LoVo (cell line): ENCODE results near the gene LRIG2.
"Not testable (repeated sequence)": the region's sequence is repeated elsewhere in the genome, so short reads cannot be mapped to it uniquely, and the experiment has no call there.

Experiments
- DNase-seq: peaks from one replicate; pipeline ENCODE4 v3.0.0-alpha.2; 2016; ENCODE audit warnings: low spot score

LRIG2 gene

DNA sequence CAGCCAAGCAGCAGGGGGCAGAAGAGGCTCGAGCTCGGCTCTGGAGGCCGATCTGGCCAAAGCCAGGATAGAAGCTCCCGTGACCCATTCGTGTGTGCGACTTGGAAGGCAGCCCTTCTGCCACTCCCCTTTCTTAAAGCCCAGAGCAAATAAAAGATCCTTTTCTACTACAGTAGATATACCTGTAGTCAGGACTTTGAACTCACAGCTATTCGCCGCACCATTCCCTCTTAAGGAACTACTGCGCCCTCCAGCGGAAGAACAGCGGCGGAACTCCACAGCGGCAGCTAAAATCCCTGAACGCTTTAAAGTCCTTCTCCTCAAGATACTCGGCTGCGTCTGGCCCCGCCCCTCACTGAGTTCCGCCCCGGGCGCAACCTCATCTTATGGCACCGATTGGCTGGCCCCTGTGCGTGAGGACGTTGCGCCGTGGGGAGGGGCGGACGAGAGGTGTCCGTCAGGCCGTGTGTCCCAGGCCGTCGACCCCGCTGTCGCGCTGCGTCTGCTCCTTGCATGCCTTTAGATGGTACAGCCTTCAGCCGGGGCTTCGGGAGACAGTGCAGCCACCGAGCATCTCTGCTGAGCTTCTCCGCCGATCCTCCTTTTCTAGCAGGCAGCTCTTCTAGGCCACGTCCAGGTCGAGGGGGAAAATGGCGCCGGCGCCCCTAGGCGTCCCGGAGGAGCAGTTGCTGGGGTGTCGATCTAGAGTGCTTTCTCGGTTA is at the start of gene LRIG2:
Gene LRIG2, plus strand, starts transcription at position 442 of the 722 bp plus-strand sequence. Its CDS starts 209 bp downstream, at position 651.
- DNase-seq = peak; percentile 99

DNA sequence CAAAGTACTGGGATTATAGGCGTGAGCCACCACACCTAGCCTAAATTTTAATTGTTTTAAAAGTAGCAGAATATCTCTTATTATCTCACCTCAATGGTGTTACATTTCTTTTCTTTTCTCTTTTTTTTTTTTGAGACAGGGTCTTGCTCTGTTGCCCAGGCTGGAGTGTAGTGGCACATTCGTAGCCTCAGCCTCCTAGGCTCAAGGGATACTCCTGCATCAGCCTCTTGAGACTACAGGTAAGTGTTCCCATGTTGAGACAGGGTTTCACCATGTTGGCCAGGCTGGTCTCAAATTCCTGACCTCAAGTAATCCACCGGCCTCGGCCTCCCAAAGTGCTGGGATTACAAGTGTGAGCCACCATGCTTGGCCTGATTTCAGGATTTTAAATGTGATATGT is 49.7 kb upstream of the LRIG2 start:
- not testable (repeated sequence) for DNase-seq

GRCh38 chr1:113027007-113027406 is 46.0 kb upstream of the LRIG2 start:
- DNase-seq = no peak

DNA sequence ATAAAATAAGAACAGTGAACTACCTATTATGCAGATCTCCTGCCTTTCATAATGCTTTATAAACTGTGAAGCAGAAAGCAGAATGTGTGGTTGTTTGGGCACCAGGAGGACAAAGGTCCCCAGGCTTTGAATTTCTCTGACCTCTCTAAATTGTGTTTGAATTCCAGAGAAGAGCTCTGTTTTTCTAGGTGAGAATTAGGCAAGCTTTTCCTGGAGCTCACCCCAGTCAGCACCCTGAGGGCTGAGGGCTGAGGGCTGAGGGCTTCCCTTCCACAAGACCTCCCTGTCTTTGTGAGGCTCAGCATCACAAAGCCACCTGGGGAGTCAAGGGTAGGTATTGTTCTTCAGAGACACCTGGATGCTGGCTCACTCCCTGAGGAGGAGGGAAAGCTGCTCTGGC is 45.5 kb upstream of the LRIG2 start:
- DNase-seq = no peak

DNA sequence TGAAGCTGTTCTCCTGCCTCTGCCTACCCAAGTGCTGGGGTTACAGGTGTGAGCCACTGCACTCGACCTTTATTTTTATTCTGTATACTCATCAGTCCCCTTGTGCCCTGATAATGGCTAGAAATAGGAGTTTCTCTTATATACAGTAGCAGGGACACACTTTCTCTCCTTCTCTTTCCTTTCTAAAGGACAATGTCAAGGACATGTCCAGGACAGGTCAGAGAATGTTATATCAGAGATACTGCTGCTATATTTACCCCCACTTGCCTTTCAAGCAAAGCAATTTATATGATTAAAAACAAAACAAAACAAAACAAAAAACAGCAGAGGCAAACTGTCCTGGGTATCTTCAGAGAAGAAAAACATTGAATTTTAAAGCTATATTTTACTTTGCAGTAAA is 43.2 kb upstream of the LRIG2 start:
- DNase-seq = no peak

DNA sequence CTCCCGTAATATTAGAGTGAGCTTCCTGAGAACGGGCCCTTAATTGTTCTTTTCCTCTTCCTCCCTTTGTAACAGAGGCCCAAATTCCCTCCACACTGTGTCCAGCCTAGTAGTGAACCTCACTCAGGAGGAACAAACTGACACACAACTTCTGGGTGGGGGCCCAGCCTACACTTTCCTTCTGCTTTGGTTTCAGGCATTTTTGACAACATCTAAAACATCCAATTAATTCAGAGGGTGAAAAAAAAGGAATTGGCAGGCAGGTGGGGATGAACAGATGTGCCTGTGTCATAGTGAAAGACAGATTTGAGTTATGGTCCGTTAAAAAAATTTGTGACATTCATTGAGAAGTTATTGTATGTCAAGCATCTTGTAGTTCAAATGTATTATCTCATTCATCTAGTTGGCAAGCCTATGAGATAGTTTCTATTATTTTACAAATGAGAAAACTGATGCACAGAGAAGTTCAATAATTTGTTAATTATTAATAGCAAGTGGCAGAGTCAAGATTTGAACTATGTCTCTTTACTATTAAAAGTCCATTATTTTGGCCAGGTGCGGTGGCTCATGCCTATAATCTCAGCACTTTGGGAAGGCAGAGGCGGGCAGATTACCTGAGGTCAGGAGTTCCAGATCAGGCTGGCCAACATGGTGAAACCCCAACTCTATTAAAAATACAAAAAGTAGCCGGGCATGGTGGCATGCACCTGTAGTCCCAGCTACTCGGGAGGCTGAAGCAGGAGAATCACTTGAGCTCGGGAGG is 41.6 kb upstream of the LRIG2 start:
- DNase-seq = no peak

GRCh38 chr1:113035086-113035485 is 37.9 kb upstream of the LRIG2 start:
- DNase-seq = no peak

GRCh38 chr1:113036639-113037321 is 36.2 kb upstream of the LRIG2 start:
- no peak for DNase-seq

DNA sequence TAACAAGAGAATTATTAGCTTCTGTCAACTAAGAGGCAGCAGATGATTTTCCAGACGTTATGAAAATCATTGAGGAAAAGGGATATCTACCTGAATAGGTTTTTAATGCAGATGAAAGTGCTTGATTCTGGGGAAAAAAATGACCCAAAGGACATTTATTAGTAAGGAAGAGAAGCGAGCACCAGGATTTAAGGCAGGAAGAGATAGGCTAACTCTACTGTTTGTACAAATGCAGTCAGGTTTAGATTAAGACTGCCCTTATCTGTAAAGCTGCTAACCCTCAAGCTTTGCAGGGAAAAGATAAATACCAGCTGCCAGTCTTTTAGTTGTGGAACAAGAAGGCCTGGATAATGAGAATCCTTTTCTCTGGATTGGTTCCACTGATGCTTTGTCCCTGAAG is 33.0 kb upstream of the LRIG2 start:
- DNase-seq = no peak

- DNase-seq = no peak
Measured at GRCh38 chr1:113040718-113041412, 32.1 kb upstream of the LRIG2 start.

DNA sequence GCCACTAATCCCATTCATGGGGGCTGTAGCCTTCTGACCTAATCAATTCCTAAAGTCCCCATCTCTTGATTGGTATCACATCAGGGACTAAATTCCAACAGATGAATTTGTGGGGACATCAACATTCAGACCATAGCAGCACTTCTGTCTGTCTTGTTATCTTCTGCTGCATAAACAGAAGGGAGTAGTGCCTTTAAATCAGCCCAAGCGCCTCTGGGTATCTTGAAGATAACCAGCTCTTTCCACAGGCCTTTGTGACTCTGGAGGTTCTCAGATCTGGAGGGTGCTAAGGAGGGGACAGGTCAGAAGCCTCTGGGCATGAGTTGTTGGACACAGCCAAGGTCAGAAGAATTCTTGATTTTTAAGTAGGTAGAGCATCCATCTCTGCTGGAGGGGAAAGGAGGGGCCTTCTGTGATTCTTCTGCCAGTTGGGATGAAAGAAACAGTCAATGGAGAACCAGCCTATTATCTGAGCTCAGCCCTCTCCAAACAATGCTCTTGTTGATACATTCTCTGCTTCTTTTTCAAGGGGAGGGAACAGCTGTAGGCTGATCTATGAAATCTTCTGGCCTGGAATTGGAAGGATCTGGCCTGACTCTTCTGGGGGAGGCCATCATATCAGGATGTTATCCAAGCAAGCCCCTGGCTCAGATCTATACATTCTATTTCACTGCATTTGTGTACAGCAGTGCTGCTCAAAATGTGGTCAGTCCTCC is 31.3 kb upstream of the LRIG2 start:
- DNase-seq = no peak

DNA sequence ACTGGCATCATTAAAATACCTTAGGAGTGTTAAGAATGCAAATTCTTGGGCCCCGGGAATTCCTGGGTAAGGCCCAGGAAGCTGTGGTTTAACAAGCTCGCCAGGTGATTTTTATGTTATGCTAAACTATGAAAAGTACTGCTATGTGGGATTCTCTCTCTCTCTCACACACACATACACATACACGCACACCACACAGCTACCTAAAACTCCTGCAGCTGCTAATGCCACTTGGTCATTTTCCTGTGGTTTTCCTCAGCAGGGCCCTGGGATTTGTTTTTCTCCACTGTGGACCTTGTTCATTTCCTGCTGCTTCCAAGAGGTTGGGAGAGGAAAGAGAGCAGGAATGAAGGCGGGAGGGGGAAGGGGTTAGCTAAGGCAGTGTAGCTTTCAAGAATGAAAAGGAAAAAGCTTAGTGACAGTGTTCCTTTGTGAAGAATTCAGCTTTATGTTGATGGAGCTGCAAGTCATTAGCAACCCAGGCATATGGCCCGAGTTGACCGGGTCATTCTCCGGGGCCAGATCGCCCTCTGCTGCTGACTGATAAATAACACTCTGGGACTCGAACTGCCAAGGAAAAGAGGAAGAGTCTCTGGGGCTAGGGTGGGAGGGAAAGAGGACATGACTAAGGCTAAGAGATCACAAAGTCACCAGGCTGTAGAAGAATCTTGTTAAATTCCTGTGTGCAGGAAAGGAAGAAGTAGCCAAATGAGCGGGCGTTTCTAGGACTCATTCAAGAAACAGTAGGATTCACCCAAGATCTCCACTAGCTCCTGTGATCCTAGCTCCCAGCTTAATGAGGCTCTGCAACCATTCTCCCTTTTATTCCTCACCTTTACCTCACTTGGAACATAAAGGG is 30.5 kb upstream of the LRIG2 start:
- peak; percentile 77 for DNase-seq

GRCh38 chr1:113043144-113043488 is 29.9 kb upstream of the LRIG2 start:
- DNase-seq = not testable (repeated sequence)

DNA sequence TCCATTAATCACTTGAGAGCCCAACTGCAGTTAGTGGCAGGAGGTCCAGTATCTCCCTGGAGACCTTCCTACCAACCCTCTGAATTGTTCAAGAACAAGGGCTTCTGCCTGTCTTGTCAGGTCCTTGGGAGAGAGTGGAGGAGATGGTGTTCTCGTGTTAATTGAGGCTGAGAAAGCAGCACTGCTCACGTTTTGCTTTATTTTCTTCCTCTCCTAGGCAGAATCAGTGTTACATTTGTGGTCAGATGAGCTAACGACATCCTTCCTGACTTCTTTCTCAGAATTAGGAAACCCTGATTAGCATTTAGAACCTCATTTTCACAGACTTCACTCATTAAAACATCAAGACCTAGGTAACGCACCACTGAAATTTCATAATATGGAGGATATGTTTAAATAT is 26.4 kb upstream of the LRIG2 start:
- DNase-seq = no peak

GRCh38 chr1:113048064-113048463 is 24.9 kb upstream of the LRIG2 start:
- no peak for DNase-seq

GRCh38 chr1:113053344-113054126 is 19.5 kb upstream of the LRIG2 start:
- no peak for DNase-seq

- no peak for DNase-seq
Measured at GRCh38 chr1:113055570-113055969, 17.4 kb upstream of the LRIG2 start.

DNA sequence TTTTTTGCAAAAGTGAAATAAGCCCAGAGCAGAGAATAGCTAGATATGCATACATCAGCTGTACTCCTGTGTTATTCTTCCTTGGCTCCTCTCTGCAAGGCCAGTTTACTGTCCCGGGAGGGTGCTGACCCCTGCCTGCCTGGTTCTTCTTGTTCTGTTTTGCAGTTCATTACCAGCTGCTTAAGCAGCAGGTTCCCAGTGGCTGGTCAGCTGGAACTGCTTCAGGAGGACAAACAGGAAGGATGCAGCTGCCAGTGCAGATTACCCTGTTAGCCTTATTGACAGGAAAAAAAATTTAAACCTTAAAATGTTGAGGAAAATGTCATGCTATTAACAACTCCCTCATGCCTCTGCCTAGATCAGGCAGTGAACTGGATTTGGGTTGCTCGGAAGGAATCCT is 16.0 kb upstream of the LRIG2 start:
- no peak for DNase-seq

- DNase-seq = no peak
Measured at GRCh38 chr1:113058941-113059706, 13.9 kb upstream of the LRIG2 start.
